CD14-positive monocyte (primary cell): ENCODE data around the gene PIK3R1. TPM values are rescaled to one million over a fixed set of nuclear protein-coding genes. Genes with fewer than 3 reads are reported as not detected.

Source experiments
- DNase-seq, 3 donors: peaks; one replicate each; pipeline ENCODE4 v3.0.0-alpha.2; 2011 to 2022
- H2AFZ ChIP-seq: 2 replicates; pipeline ENCODE4 v1.6.0; 2012; ENCODE audit warnings: mild to moderate bottlenecking, low read depth, low read length, inconsistent platforms; ENCODE audit not compliant: insufficient read depth, poor library complexity, severe bottlenecking
- H3K27ac ChIP-seq, 2 donors: 1 replicate in 1 of 2; 2 replicates in 1 of 2; pipeline ENCODE4 v1.5.1; 2012 to 2013; ENCODE audit warnings: low read length in 2 of 2, control low read depth in 1 of 2, inconsistent platforms in 1 of 2, low read depth in 1 of 2, mild to moderate bottlenecking in 1 of 2
- H3K27me3 ChIP-seq, 2 donors: one replicate each; pipeline versions ENCODE4 v1.6.0 to v1.6.1; 2011 to 2013; ENCODE audit warnings: low read length in 2 of 2; ENCODE audit not compliant: control insufficient read depth in 2 of 2, insufficient read depth in 2 of 2
- H3K36me3 ChIP-seq, 2 donors: replicated peaks in 1 of 2; 1 replicate in 1 of 2; 2 replicates in 1 of 2; pipeline versions ENCODE4 v1.5.1 to v1.6.1; 2012 to 2013; ENCODE audit warnings: low read length in 2 of 2, control low read depth in 1 of 2, inconsistent platforms in 1 of 2, mild to moderate bottlenecking in 1 of 2; ENCODE audit not compliant: insufficient read depth in 2 of 2, control insufficient read depth in 1 of 2
- H3K4me1 ChIP-seq, 2 donors: 1 replicate in 1 of 2; 2 replicates in 1 of 2; pipeline versions ENCODE4 v1.5.1 to v1.6.1; 2012 to 2013; ENCODE audit warnings: low read length in 2 of 2, control low read depth in 1 of 2, inconsistent platforms in 1 of 2, mild to moderate bottlenecking in 1 of 2, moderate library complexity in 1 of 2; ENCODE audit not compliant: insufficient read depth in 2 of 2, control insufficient read depth in 1 of 2
- H3K4me2 ChIP-seq: replicated peaks from 2 replicates; pipeline ENCODE3; 2012; ENCODE audit warnings: low read length, moderate library complexity, mild to moderate bottlenecking; ENCODE audit not compliant: poor library complexity, severe bottlenecking; ENCODE audit errors: extremely low read depth
- H3K4me3 ChIP-seq, 3 experiments: fragments of 200-600 bp in 1 of 3; sonication (generic) in 1 of 3; replicated peaks in 1 of 3; 1 replicate in 2 of 3; 2 replicates in 1 of 3; pipeline ENCODE4 v1.5.1; 2011 to 2013; ENCODE audit warnings: low read length in 3 of 3, mild to moderate bottlenecking in 3 of 3, control low read depth in 2 of 3, low read depth in 2 of 3, inconsistent platforms in 1 of 3, moderate library complexity in 1 of 3
- H3K79me2 ChIP-seq: 2 replicates; pipeline ENCODE4 v1.6.0; 2012; ENCODE audit warnings: mild to moderate bottlenecking, control low read depth, inconsistent platforms, low read length, moderate library complexity; ENCODE audit not compliant: insufficient read depth
- H3K9ac ChIP-seq: 2 replicates; pipeline ENCODE4 v1.6.0; 2017; ENCODE audit warnings: low read length, mild to moderate bottlenecking; ENCODE audit not compliant: insufficient read depth, poor library complexity, severe bottlenecking
- H3K9me3 ChIP-seq, 2 donors: replicated peaks in 1 of 2; 1 replicate in 1 of 2; 2 replicates in 1 of 2; pipeline versions ENCODE4 v1.5.1 to v1.6.1; 2012 to 2013; ENCODE audit warnings: low read length in 2 of 2, control low read depth in 1 of 2; ENCODE audit not compliant: control insufficient read depth in 1 of 2, insufficient read depth in 1 of 2
- H4K20me1 ChIP-seq: 2 replicates; pipeline ENCODE4 v1.6.0; 2012; ENCODE audit warnings: mild to moderate bottlenecking, low read length, control low read depth, moderate library complexity; ENCODE audit not compliant: insufficient read depth
- H3K27ac Mint-ChIP-seq, 7 donors: one replicate each; pipeline ENCODE4 v1.8.0; 2020; ENCODE audit warnings: mild to moderate bottlenecking in 7 of 7, mixed read lengths in 7 of 7, moderate library complexity in 6 of 7, inconsistent platforms in 2 of 7
- H3K27me3 Mint-ChIP-seq, 3 donors: one replicate each; pipeline ENCODE4 v1.8.0; 2021 to 2022; ENCODE audit warnings: low read depth in 3 of 3, mild to moderate bottlenecking in 3 of 3, mixed read lengths in 3 of 3, moderate library complexity in 3 of 3, inconsistent platforms in 1 of 3
- H3K36me3 Mint-ChIP-seq, 2 donors: one replicate each; pipeline ENCODE4 v1.8.0; 2020; ENCODE audit warnings: mixed read lengths in 2 of 2, inconsistent platforms in 1 of 2, mild to moderate bottlenecking in 1 of 2
- H3K4me1 Mint-ChIP-seq: one replicate; pipeline ENCODE4 v1.8.0; 2020; ENCODE audit warnings: mild to moderate bottlenecking, mixed read lengths
- H3K4me3 Mint-ChIP-seq, 2 donors: one replicate each; pipeline ENCODE4 v1.8.0; 2020; ENCODE audit warnings: mild to moderate bottlenecking in 2 of 2, mixed read lengths in 2 of 2, moderate library complexity in 1 of 2
- H3K9me3 Mint-ChIP-seq, 7 donors: one replicate each; pipeline ENCODE4 v1.8.0; 2020 to 2022; ENCODE audit warnings: mixed read lengths in 7 of 7, mild to moderate bottlenecking in 6 of 7, moderate library complexity in 6 of 7, inconsistent platforms in 2 of 7
- CTCF ChIP-seq: fragments of 200-600 bp; IDR thresholded peaks from one replicate; pipeline ENCODE4 v1.8.0; 2022; ENCODE audit warnings: antibody characterized with exemption, mild to moderate bottlenecking
- WGBS: methylation state at CpG from one replicate; pipeline ENCODE4 v1.1.5; 2013; ENCODE audit warnings: missing lambda C conversion rate; ENCODE audit not compliant: insufficient coverage; 5-methylcytosine and 5-hydroxymethylcytosine counted together
- intact Hi-C, 2 donors: fragments of 100-400 bp; cut with micrococcal nuclease; formaldehyde crosslinking; loops; one replicate each; pipeline versions ENCODE4 v1.15.0 to v1.15.1; 2023
- polyA plus RNA-seq, 3 donors: library from polyadenylated mRNA; depleted of rRNA in 1 of 3; unstranded in 2 of 3; stranded (reverse) in 1 of 3; fragments of 300-500 nt in 2 of 3; fragments of >200 nt in 1 of 3; fragmentation: Illumina TruSeq in 2 of 3; gene quantifications; 1 replicate in 2 of 3; 2 replicates in 1 of 3; pipeline ENCODE4 v1.2.3, GENCODE V29; 2012 to 2021

PIK3R1 gene
- polyA plus RNA-seq, 3 donors, result 9.5 to 25.5 (median 10.5) TPM

GRCh38 chr5:68315679-68316271, 100.2 kb downstream of the PIK3R1 start:
- Histone ChIP-seq H3K4me1 (peaks cover 6 to 9% of the 10 kb centered on the region in 2 donors), H3K9me3 (no peaks in the 10 kb centered on the region), H3K9ac (no peak overlapping the region), H3K27ac (no peak overlapping the region), H3K4me3 (no peak overlapping the region), H3K36me3 (no peaks in the 10 kb centered on the region), H3K79me2 (no peaks in the 10 kb centered on the region), H3K4me2 (no peak overlapping the region), H2AFZ (peak overlapping the region; percentile 9), H4K20me1 (no peaks in the 10 kb centered on the region), H3K27me3 (no peaks in the 10 kb centered on the region)
- no peak overlapping the region for H3K4me3 Mint-ChIP-seq
- intact Hi-C loops, result no loop called here
- no peak for TF ChIP-seq CTCF
- 50% methylated on average over 4 of the region's 6 CpGs for WGBS
- H3K27ac Mint-ChIP-seq, result peak overlapping the region in 2 of 7 donors; percentile 23 to 37
- no peaks in the 10 kb centered on the region for H3K36me3 Mint-ChIP-seq
- H3K27me3 Mint-ChIP-seq, result peaks cover 1 to 5% (median 2%) of the 10 kb centered on the region in 3 donors
- peaks cover 0 to 2% (median 0%) of the 10 kb centered on the region in 7 donors for H3K9me3 Mint-ChIP-seq
- peaks cover 12% of the 10 kb centered on the region for H3K4me1 Mint-ChIP-seq
- peak; percentile 18 to 63 (median 34) for DNase-seq

- H3K27ac ChIP-seq, result no peak overlapping the region
- Mint-ChIP-seq H3K4me3 (no peak overlapping the region), H3K4me1 (peaks cover 12% of the 10 kb centered on the region), H3K27ac (no peak overlapping the region), H3K9me3 (peaks cover 0 to 2% (median 0%) of the 10 kb centered on the region in 7 donors), H3K36me3 (no peaks in the 10 kb centered on the region), H3K27me3 (peaks cover 1 to 10% (median 2%) of the 10 kb centered on the region in 3 donors)
- no peak for TF ChIP-seq CTCF
- no peak overlapping the region for H3K4me3 ChIP-seq
- no peak for DNase-seq
- no peak overlapping the region for H3K4me2 ChIP-seq
- H3K9me3 ChIP-seq, result no peaks in the 10 kb centered on the region
- no peaks in the 10 kb centered on the region for H4K20me1 ChIP-seq
- intact Hi-C loops, result no loop called here
- peaks cover 6 to 9% of the 10 kb centered on the region in 2 donors for H3K4me1 ChIP-seq
- no peak overlapping the region for H3K9ac ChIP-seq
- WGBS, result 72% methylated on average over 2 of the region's 3 CpGs
- no peak overlapping the region for H2AFZ ChIP-seq
- no peaks in the 10 kb centered on the region for H3K36me3 ChIP-seq
- no peaks in the 10 kb centered on the region for H3K79me2 ChIP-seq
- H3K27me3 ChIP-seq, result no peaks in the 10 kb centered on the region
Observed at GRCh38 chr5:68316469-68316868, 100.9 kb downstream of the PIK3R1 start.
